AG08396 (cell line): ENCODE measurements around the gene ZMIZ2.
"Not testable (repeated sequence)": the region's sequence is repeated elsewhere in the genome, so short reads cannot be mapped to it uniquely, and the experiment has no call there.

Experiments used
- DNase-seq: peaks from one replicate; pipeline ENCODE4 v3.0.0; 2012; ENCODE audit warnings: low spot score, mixed read lengths

ZMIZ2 gene

GRCh38 chr7:44729949-44730590, 18.6 kb upstream of the ZMIZ2 start:
- no peak for DNase-seq

GRCh38 chr7:44732971-44733370, 15.7 kb upstream of the ZMIZ2 start:
- not testable (repeated sequence) for DNase-seq

- DNase-seq, result no peak
Observed at GRCh38 chr7:44733708-44734481, 14.8 kb upstream of the ZMIZ2 start.

GRCh38 chr7:44735403-44736165, 13.1 kb upstream of the ZMIZ2 start:
- DNase-seq, result no peak

- no peak for DNase-seq
Observed at GRCh38 chr7:44736896-44737295, 11.8 kb upstream of the ZMIZ2 start.

GRCh38 chr7:44738051-44738723, 10.5 kb upstream of the ZMIZ2 start:
- no peak for DNase-seq

- no peak for DNase-seq
Observed at GRCh38 chr7:44738876-44739665, 9.6 kb upstream of the ZMIZ2 start.

GRCh38 chr7:44740055-44740454, 8.6 kb upstream of the ZMIZ2 start:
- DNase-seq, result no peak

- DNase-seq, result no peak
Observed at GRCh38 chr7:44743750-44744149, 4.9 kb upstream of the ZMIZ2 start.

- peak; percentile 27 for DNase-seq
Observed at GRCh38 chr7:44748948-44749731, 493 bp downstream of the ZMIZ2 start.

- no peak for DNase-seq
Observed at GRCh38 chr7:44749992-44750391, 1.3 kb downstream of the ZMIZ2 start.

GRCh38 chr7:44750424-44750823, 1.8 kb downstream of the ZMIZ2 start:
- DNase-seq, result no peak

- peak; percentile 12 for DNase-seq
Observed at GRCh38 chr7:44750921-44751571, 2.4 kb downstream of the ZMIZ2 start.

- no peak for DNase-seq
Observed at GRCh38 chr7:44752822-44753221, 4.2 kb downstream of the ZMIZ2 start.

- DNase-seq, result no peak
Observed at GRCh38 chr7:44754802-44755697, 6.4 kb downstream of the ZMIZ2 start.

- peak; percentile 24 for DNase-seq
Observed at GRCh38 chr7:44755698-44756627, 7.3 kb downstream of the ZMIZ2 start.

GRCh38 chr7:44756904-44757303, 8.3 kb downstream of the ZMIZ2 start:
- DNase-seq, result no peak

- DNase-seq, result peak; percentile 9
Observed at GRCh38 chr7:44757311-44757710, 8.7 kb downstream of the ZMIZ2 start.
